HepG2 (cell line): ENCODE data around the gene ALDH1A1. TPM values are rescaled to one million over a fixed set of nuclear protein-coding genes. Genes with fewer than 3 reads are reported as not detected.
A peak's percentile ranks its signal among the peaks of the same experiment; 100 is the strongest.

ENCODE experiments used
- ATAC-seq: fragments of 200-7000 bp; cut with Tn5 transposase; 3 replicates; pipeline ENCODE4 v1.9.1; 2020; ENCODE audit warnings: mild to moderate bottlenecking, moderate library complexity
- BruUV-seq: library from RNA; stranded (reverse); fragments of 400-500 nt; replicated peaks from 2 replicates; lab custom pipeline; 2021; lab: Mats Ljungman, UMichigan
- CTCF ChIA-PET: fragments of 300-600 bp; formaldehyde crosslinking; extraction: SDS; loops from one replicate; lab custom pipeline; 2021; ENCODE audit warnings: low total read pairs, inconsistent platforms, low intra/inter-chr PET ratio; lab: Yijun Ruan, JAX
- POLR2A ChIA-PET: fragments of 350-600 bp; sonication (Branson Sonifier 250); formaldehyde crosslinking; loops from one replicate; lab custom pipeline; 2020; ENCODE audit warnings: antibody characterized with exemption, inconsistent platforms; lab: Yijun Ruan, JAX
- DNase-seq: peaks from one replicate; pipeline ENCODE4 v3.0.0-alpha.2; 2015; ENCODE audit warnings: low spot score
- FAIRE-seq: peaks from 3 replicates; lab custom pipeline; 2011; peaks lifted over from hg19 to GRCh38; lab: Jason Lieb, UNC
- H2AFZ ChIP-seq: one replicate; pipeline ENCODE4 v1.6.1; 2011; ENCODE audit warnings: low read length, inconsistent platforms
- H3K27ac ChIP-seq: fragments of 300-600 bp; 3 replicates; pipeline ENCODE4 v1.8.0; 2011; ENCODE audit warnings: mixed run types, mild to moderate bottlenecking, mixed read lengths, low read length, inconsistent platforms; ENCODE audit not compliant: insufficient read depth; ENCODE audit errors: extremely low read length
- H3K27me3 ChIP-seq, 2 experiments: fragments of 200-600 bp in 1 of 2; 2 replicates in 1 of 2; 3 replicates in 1 of 2; pipeline versions ENCODE4 v1.6.0 to v1.8.0; 2011; ENCODE audit warnings: low read length in 2 of 2, mild to moderate bottlenecking in 2 of 2, moderate library complexity in 2 of 2, inconsistent platforms in 1 of 2; ENCODE audit not compliant: insufficient read depth in 2 of 2, control insufficient read depth in 1 of 2
- H3K36me3 ChIP-seq, 2 experiments: fragments of 200-600 bp in 1 of 2; replicated peaks in 1 of 2; 2 replicates in 1 of 2; 3 replicates in 1 of 2; pipeline versions ENCODE4 v1.5.1 to v1.8.0; 2011; ENCODE audit warnings: low read length in 2 of 2, inconsistent platforms in 1 of 2; ENCODE audit not compliant: insufficient read depth in 2 of 2, control insufficient read depth in 1 of 2
- H3K4me1 ChIP-seq: 2 replicates; pipeline ENCODE4 v1.5.1; 2012; ENCODE audit warnings: low read length, inconsistent platforms; ENCODE audit not compliant: insufficient read depth
- H3K4me2 ChIP-seq: 2 replicates; pipeline ENCODE4 v1.6.0; 2011; ENCODE audit warnings: low read depth, low read length, inconsistent platforms
- H3K4me3 ChIP-seq, 3 experiments: fragments of 200-600 bp in 1 of 3; sonication (generic), shearing (Covaris generic) in 1 of 3; replicated peaks in 1 of 3; 2 replicates each; pipeline ENCODE4 v1.5.1; 2011 to 2016; ENCODE audit warnings: low read length in 3 of 3, inconsistent platforms in 2 of 3, low read depth in 2 of 3, mild to moderate bottlenecking in 2 of 3, control low read depth in 1 of 3, mixed read lengths in 1 of 3; ENCODE audit not compliant: insufficient read depth in 1 of 3
- H3K79me2 ChIP-seq: one replicate; pipeline ENCODE4 v1.6.1; 2011; ENCODE audit warnings: low read length, inconsistent platforms; ENCODE audit not compliant: insufficient read depth
- H3K9ac ChIP-seq: 2 replicates; pipeline ENCODE4 v1.6.0; 2011; ENCODE audit warnings: mild to moderate bottlenecking, low read depth, low read length, inconsistent platforms; ENCODE audit not compliant: insufficient read depth
- H3K9me3 ChIP-seq: 2 replicates; pipeline ENCODE4 v1.5.1; 2012; ENCODE audit warnings: mild to moderate bottlenecking, low read length
- H4K20me1 ChIP-seq: 2 replicates; pipeline ENCODE4 v1.6.0; 2011; ENCODE audit warnings: inconsistent platforms, mild to moderate bottlenecking, low read length, moderate library complexity; ENCODE audit not compliant: insufficient read depth
- ARNT ChIP-seq: fragments of 450-650 bp; IDR thresholded peaks from 2 replicates; pipeline ENCODE4 v1.6.1; 2017
- CCDC6 ChIP-seq: sonication (generic); formaldehyde crosslinking; IDR thresholded peaks from 2 replicates; pipeline ENCODE4 v1.8.1; 2022; ENCODE audit warnings: mild to moderate bottlenecking, missing genetic modification reagents, moderate library complexity
- FOXA3 ChIP-seq: IDR thresholded peaks from 2 replicates; pipeline ENCODE4 v1.6.1; 2016; ENCODE audit warnings: missing genetic modification reagents, missing compliant biosample characterization
- HNRNPK ChIP-seq: fragments of 200-400 bp; formaldehyde crosslinking; IDR thresholded peaks from 2 replicates; pipeline ENCODE4 v1.6.1; 2018; ENCODE audit warnings: low read length, low read depth, moderate library complexity, mild to moderate bottlenecking; ENCODE audit not compliant: poor library complexity, severe bottlenecking
- KDM4B ChIP-seq: sonication (generic); formaldehyde crosslinking; IDR thresholded peaks from 2 replicates; pipeline ENCODE4 v1.4.0; 2020; ENCODE audit warnings: missing genetic modification reagents
- NFE2L2 ChIP-seq: fragments of 150-350 bp; IDR thresholded peaks from 2 replicates; pipeline ENCODE4 v1.6.1; 2014; ENCODE audit warnings: low read length
- NR2C2 ChIP-seq: sonication (generic); formaldehyde crosslinking; IDR thresholded peaks from 2 replicates; pipeline ENCODE4 v1.4.0; 2020; ENCODE audit warnings: missing genetic modification reagents, mild to moderate bottlenecking, moderate library complexity, borderline replicate concordance
- RBM22 ChIP-seq: fragments of 200-400 bp; formaldehyde crosslinking; optimal IDR thresholded peaks from 2 replicates; pipeline ENCODE3; 2017; ENCODE audit warnings: mild to moderate bottlenecking, low read length, moderate library complexity
- SMYD3 ChIP-seq: sonication (generic); formaldehyde crosslinking; IDR thresholded peaks from 2 replicates; pipeline ENCODE4 v1.8.1; 2023; ENCODE audit warnings: mild to moderate bottlenecking, missing genetic modification reagents
- ZNF552 ChIP-seq: sonication (generic); formaldehyde crosslinking; IDR thresholded peaks from 2 replicates; pipeline ENCODE4 v1.9.0; 2022; ENCODE audit warnings: missing genetic modification reagents, mild to moderate bottlenecking, borderline replicate concordance
- ZNF614 ChIP-seq: IDR thresholded peaks from 2 replicates; pipeline ENCODE4 v1.6.1; 2018; ENCODE audit warnings: missing biosample characterization, missing genetic modification reagents, inconsistent platforms, borderline replicate concordance
- WGBS: methylation state at CpG from one replicate; pipeline ENCODE4 v1.1.6; 2017; ENCODE audit warnings: low lambda C conversion rate; 5-methylcytosine and 5-hydroxymethylcytosine counted together
- in situ Hi-C: cut with HindIII; loops from 2 replicates; pipeline ENCODE4 v1.10.0; 2017; ENCODE audit warnings: low pct_unique_long_range_greater_than_20kb; ENCODE audit not compliant: extremely low pct_ligation_motif_present
- intact Hi-C: fragments of 100-400 bp; cut with micrococcal nuclease; formaldehyde crosslinking; loops from one replicate; pipeline ENCODE4 v1.10.0; 2022; ENCODE audit not compliant: unreplicated experiment
- polyA plus RNA-seq, 8 experiments: library from polyadenylated mRNA; depleted of rRNA in 3 of 8; stranded (reverse) in 7 of 8; unstranded in 1 of 8; fragments of >200 nt; fragmentation: Illumina TruSeq in 4 of 8; extraction: Trizol in 4 of 8; gene quantifications; 2 replicates each; pipeline versions ENCODE4 v1.2.1 to v1.2.3, GENCODE V29; 2011 to 2016; ENCODE audit warnings: low read depth in 4 of 8, missing spikeins in 1 of 8, mixed read lengths in 1 of 8; ENCODE audit not compliant: insufficient read depth in 1 of 8
- total RNA-seq, 5 experiments: library from RNA; depleted of rRNA; stranded (reverse); fragments of >200 nt; fragmentation: Illumina TruSeq; extraction: Trizol; gene quantifications; 2 replicates each; pipeline ENCODE4 v1.2.3, GENCODE V29; 2016; ENCODE audit warnings: low read depth in 1 of 5
- TF ChIP-seq, protein P1 (sequence below): sonication (generic); formaldehyde crosslinking; IDR thresholded peaks from 2 replicates; pipeline ENCODE4 v1.4.0; 2020; ENCODE audit warnings: missing genetic modification reagents, mild to moderate bottlenecking, borderline replicate concordance
- TF ChIP-seq, protein P2 (sequence below): sonication (generic); formaldehyde crosslinking; conservative IDR thresholded peaks from 2 replicates; pipeline ENCODE4 v1.8.0; 2022; ENCODE audit warnings: missing genetic modification reagents
- TF ChIP-seq, protein P3 (sequence below): fragments of 450-650 bp; IDR thresholded peaks from 2 replicates; pipeline ENCODE4 v1.6.1; 2017

Gene ALDH1A1
- total and polyA plus RNA-seq, 2 of the 13 experiments (the other 11 are each of a cell fraction or from before 2014, with no cell fraction given): 88.2 to 439 TPM

DNA sequence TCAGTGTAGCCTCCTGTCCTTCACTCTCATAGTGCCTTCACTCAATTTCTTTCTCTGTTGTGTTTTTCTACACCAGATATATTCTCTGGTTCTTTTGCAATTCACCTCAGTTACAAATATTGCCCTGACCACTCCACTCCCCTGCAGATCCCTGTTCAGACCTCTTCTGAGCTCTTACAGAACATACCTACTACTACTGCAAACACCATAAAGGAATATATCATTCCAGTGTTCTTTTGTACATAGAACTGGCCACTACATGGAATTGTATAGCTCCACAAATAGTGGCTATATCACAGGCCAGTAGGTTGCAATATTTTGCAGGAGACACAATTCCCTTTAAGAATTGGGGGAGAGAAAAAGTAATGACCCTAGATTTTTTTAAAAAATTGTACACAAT is 21.0 kb downstream of the ALDH1A1 start:
- TF ChIP-seq, protein P1, sequence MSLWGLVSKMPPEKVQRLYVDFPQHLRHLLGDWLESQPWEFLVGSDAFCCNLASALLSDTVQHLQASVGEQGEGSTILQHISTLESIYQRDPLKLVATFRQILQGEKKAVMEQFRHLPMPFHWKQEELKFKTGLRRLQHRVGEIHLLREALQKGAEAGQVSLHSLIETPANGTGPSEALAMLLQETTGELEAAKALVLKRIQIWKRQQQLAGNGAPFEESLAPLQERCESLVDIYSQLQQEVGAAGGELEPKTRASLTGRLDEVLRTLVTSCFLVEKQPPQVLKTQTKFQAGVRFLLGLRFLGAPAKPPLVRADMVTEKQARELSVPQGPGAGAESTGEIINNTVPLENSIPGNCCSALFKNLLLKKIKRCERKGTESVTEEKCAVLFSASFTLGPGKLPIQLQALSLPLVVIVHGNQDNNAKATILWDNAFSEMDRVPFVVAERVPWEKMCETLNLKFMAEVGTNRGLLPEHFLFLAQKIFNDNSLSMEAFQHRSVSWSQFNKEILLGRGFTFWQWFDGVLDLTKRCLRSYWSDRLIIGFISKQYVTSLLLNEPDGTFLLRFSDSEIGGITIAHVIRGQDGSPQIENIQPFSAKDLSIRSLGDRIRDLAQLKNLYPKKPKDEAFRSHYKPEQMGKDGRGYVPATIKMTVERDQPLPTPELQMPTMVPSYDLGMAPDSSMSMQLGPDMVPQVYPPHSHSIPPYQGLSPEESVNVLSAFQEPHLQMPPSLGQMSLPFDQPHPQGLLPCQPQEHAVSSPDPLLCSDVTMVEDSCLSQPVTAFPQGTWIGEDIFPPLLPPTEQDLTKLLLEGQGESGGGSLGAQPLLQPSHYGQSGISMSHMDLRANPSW (CRISPR knock-in tag): no peak
- TF ChIP-seq RBM22: peak; percentile 76
- no peak overlapping the region for H3K9ac ChIP-seq
- ChIA-PET POLR2A (no interaction called here), CTCF (no interaction called here)
- intact Hi-C loops (no loop called here), in situ Hi-C loops (no loop called here)
- no peak overlapping the region for H3K4me3 ChIP-seq
- BruUV-seq: no TSS peak
- H4K20me1 ChIP-seq: no peaks in the 10 kb centered on the region; the same call in 1 of the 2 replicates
- peaks cover 11 to 55% of the 10 kb centered on the region in 2 experiments; a peak in 4 of 5 replicates for H3K36me3 ChIP-seq
- ATAC-seq: no peak
- peaks cover 34% of the 10 kb centered on the region for H3K4me1 ChIP-seq
- H3K27me3 ChIP-seq: no peaks in the 10 kb centered on the region
- H3K4me2 ChIP-seq: no peak overlapping the region
- no peak overlapping the region for H2AFZ ChIP-seq
- no peak overlapping the region for H3K27ac ChIP-seq
- H3K79me2 ChIP-seq: peaks cover 24% of the 10 kb centered on the region
- DNase-seq: no peak
- no peaks in the 10 kb centered on the region for H3K9me3 ChIP-seq
- FAIRE-seq: no peak

DNA sequence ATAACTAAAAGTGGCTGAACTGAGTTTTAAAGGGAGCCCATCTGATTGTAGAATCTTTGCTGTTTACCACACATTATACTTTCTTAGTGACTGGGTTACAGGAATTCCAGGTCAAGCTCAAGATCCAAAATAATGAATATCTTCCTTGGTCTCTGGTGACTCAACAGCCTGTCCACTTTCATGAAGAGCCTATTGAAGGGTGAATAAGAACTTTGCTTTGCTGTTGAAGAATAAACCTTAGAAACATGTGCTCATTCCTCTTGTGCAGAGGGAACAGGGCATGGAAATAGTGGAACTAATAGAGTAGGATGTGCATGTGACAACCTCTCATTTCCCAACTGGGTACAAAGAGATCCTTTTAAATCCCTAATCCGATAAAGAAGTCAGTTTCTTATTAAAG is 21.4 kb downstream of the ALDH1A1 start:
- Histone ChIP-seq H3K79me2 (peaks cover 20% of the 10 kb centered on the region), H3K27me3 (no peaks in the 10 kb centered on the region), H3K9ac (no peak overlapping the region), H3K9me3 (no peaks in the 10 kb centered on the region), H3K36me3 (peaks cover 11 to 56% of the 10 kb centered on the region in 2 experiments; a peak in 4 of 5 replicates), H2AFZ (no peak overlapping the region), H3K27ac (no peak overlapping the region), H3K4me1 (peaks cover 31% of the 10 kb centered on the region), H3K4me3 (no peak overlapping the region), H4K20me1 (no peaks in the 10 kb centered on the region; the same call in 1 of the 2 replicates), H3K4me2 (no peak overlapping the region)
- POLR2A ChIA-PET: no interaction called here
- FAIRE-seq: no peak
- BruUV-seq: no TSS peak
- intact Hi-C loops: no loop called here
- no peak for ATAC-seq
- in situ Hi-C loops: no loop called here
- CTCF ChIA-PET: no interaction called here
- no peak for DNase-seq
- WGBS: 91% methylated on average over 1 of the region's 1 CpG
- no peak for TF ChIP-seq ZNF614 (CRISPR knock-in tag)
- TF ChIP-seq FOXA3: no peak
- no peak for TF ChIP-seq ZNF552
- TF ChIP-seq NR2C2 (CRISPR knock-in tag): no peak
- TF ChIP-seq, protein P2, sequence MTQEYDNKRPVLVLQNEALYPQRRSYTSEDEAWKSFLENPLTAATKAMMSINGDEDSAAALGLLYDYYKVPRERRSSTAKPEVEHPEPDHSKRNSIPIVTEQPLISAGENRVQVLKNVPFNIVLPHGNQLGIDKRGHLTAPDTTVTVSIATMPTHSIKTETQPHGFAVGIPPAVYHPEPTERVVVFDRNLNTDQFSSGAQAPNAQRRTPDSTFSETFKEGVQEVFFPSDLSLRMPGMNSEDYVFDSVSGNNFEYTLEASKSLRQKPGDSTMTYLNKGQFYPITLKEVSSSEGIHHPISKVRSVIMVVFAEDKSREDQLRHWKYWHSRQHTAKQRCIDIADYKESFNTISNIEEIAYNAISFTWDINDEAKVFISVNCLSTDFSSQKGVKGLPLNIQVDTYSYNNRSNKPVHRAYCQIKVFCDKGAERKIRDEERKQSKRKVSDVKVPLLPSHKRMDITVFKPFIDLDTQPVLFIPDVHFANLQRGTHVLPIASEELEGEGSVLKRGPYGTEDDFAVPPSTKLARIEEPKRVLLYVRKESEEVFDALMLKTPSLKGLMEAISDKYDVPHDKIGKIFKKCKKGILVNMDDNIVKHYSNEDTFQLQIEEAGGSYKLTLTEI (CRISPR knock-in tag): no peak
- no peak for TF ChIP-seq SMYD3 (CRISPR knock-in tag)
- no peak for TF ChIP-seq HNRNPK
- no peak for TF ChIP-seq NFE2L2
- TF ChIP-seq KDM4B (CRISPR knock-in tag): no peak
- TF ChIP-seq, protein P3, sequence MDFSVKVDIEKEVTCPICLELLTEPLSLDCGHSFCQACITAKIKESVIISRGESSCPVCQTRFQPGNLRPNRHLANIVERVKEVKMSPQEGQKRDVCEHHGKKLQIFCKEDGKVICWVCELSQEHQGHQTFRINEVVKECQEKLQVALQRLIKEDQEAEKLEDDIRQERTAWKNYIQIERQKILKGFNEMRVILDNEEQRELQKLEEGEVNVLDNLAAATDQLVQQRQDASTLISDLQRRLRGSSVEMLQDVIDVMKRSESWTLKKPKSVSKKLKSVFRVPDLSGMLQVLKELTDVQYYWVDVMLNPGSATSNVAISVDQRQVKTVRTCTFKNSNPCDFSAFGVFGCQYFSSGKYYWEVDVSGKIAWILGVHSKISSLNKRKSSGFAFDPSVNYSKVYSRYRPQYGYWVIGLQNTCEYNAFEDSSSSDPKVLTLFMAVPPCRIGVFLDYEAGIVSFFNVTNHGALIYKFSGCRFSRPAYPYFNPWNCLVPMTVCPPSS: no peak
- TF ChIP-seq CCDC6 (CRISPR knock-in tag): no peak
- TF ChIP-seq ARNT: no peak
